Measurements from ENCODE around the gene E2F4.

DNA sequence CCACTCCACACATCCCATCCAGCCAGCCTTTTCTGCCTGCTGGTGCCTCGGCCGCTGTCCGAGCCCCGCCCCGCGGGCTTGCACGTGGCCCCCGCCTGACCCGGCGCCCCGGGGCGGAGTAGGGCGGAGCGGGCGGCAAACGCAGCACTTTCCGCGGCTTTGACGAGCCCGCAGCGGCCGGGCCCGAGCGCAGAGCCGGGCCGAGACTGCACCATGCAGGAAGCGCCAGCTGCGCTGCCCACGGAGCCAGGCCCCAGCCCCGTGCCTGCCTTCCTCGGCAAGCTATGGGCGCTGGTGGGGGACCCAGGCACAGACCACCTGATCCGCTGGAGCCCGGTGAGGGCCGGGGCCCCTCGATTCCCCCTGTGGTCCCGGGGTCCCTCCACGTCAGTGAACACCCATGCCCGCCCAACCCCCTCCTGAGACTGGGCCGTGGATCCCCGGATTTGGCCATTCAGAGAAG is 27.3 kb upstream of the E2F4 start, which contains the start of gene HSF4:
- TF ChIP-seq POLR2A (IDR thresholded peaks at IDR 0.05) (peak in 1 of 2 donors; percentile 17), EP300 (IDR thresholded peaks at IDR 0.05) (no peak), POLR2AphosphoS5 (IDR thresholded peaks at IDR 0.05) (peak; percentile 29 to 68 (median 42))
- TF ChIP-seq, protein P1, sequence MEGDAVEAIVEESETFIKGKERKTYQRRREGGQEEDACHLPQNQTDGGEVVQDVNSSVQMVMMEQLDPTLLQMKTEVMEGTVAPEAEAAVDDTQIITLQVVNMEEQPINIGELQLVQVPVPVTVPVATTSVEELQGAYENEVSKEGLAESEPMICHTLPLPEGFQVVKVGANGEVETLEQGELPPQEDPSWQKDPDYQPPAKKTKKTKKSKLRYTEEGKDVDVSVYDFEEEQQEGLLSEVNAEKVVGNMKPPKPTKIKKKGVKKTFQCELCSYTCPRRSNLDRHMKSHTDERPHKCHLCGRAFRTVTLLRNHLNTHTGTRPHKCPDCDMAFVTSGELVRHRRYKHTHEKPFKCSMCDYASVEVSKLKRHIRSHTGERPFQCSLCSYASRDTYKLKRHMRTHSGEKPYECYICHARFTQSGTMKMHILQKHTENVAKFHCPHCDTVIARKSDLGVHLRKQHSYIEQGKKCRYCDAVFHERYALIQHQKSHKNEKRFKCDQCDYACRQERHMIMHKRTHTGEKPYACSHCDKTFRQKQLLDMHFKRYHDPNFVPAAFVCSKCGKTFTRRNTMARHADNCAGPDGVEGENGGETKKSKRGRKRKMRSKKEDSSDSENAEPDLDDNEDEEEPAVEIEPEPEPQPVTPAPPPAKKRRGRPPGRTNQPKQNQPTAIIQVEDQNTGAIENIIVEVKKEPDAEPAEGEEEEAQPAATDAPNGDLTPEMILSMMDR (IDR thresholded peaks at IDR 0.05): no peak
